Embryonic facial prominence (tissue), 1 donor: ENCODE data around the gene DDRGK1.

Experiments
- DNase-seq: peaks from one replicate; pipeline ENCODE4 v3.0.0-alpha.2; 2016; ENCODE audit errors: extremely low spot score

The DDRGK1 gene

DNA sequence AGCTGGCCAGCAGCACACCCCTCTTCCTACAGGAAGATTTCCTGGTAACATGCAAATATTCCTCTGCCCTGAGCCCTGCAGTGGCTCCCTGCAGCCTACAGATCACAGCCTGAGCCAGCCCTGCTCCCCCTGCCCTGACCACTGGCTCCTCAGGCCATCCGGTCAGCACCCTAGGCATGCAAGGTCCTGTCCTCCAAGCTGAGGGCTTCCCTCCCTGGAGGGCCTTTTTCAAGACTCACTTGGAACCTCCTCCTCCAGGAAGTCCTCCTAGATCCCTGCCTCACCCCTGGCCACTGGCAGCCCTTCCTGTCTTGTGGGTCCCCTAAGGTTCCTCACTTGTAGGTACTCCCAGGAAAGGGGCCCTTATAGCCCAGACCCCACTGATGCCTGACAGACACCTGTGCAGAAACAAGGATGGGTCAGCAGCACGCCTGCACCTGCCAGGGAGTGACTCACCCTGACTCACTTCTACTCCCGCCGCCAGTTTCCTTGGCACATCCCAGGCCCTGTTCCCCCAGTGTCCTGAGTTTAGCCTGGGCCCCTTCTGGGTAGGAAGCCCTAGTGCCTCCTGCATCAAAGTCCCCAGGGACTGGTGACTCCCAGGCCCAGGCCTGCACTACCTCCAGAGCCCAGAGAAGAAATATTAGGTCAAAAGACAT, 31.3 kb upstream of the DDRGK1 start:
- DNase-seq, result no peak

DNA sequence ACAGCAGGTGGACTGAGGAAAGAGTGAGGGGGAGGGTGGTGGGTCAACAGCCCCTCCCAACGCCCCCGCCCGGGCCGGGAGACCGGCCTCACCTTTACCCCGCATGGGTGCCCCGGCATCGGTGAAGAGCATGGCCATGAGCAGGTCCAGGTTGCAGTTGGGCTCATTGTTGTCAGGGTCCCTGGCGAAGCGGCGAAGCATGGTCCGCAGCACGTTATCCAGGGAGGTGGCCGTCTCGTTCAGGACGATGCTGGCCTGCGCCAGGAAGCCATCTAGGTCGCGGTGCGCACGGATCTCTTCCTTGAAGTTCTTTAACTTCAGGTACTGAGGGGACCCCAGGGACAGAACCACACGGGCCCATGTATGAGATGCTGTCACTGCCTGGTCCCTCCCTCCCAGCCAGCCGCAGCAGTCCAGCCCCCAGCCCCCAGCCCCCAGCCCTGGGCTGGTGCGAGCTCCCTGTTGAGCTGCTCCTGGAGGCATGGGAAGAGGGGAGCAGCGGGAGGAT, 29.6 kb upstream of the DDRGK1 start:
- no peak for DNase-seq

DNA sequence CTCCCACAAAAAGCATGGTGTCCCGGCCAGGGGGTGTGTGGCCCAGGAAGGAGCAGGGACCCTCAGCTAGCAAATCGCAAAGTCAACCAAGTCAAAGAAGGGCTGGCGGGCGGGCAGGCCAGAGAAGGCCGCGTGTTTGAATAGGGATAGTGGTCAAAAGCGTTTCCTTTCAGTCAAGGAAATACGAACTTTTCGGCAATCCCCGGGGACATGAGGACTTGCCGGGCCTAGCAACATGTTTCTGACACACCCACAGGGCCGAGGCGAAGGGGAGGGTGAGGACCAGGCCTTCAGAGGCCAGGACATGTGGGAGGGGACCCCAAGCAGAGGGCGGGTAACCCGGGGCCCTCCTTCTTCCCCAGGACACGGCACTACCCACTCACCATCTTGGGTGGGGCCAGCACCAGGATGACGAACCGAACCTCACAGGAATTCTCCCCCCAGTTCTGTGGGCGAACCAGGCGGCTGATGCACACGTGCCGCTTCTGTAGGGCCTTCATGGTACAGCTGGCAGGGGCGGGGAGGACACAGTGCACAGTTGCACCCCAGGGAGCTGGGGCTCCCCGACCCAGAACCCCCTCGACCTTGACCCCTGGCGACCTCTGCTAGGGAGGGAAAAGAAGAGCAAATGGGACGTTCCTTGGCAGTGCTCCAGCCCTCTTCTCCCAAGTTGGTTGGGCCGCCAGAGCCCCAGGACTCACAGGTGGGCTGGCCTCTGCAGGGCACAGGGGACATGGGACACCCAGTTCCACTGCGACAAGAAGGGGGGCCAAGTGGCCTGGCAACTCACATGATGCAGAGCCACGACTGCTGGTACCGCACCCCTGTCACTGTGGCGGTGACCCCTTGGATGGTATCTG, 28.9 kb upstream of the DDRGK1 start:
- DNase-seq, result no peak

DNA sequence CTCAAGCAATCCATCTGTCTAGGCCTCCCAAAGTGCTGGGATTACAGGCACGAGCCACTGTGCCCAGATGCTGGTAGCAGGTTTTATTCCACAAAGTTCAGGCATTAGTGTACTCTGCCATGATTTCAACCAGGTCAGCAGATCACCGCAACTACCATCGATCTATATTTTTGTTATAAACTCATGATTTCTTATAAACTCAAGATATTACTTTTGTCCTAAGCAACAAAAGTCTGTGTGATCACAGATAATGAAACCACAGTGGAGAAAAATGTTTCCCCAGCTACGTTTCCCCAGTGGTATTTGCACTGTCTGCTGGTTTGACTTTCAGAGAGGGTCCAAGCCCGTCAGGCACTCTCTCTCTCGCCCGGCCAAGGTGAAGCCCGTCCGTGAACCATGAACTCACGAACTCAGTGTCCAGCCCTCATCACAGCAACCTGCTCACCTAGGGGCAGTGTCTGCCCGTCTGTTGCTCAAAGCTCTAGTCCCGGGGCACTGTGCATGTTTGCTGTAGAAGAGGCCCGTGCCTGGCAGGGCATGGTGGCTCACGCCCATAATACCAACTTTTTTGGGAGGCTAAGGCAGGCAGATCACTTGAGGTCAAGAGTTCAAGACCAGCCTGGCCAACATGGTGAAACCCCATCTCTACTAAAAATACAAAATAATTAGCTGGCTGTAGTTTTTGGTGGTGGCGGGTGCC, 27.6 kb upstream of the DDRGK1 start:
- no peak for DNase-seq

DNA sequence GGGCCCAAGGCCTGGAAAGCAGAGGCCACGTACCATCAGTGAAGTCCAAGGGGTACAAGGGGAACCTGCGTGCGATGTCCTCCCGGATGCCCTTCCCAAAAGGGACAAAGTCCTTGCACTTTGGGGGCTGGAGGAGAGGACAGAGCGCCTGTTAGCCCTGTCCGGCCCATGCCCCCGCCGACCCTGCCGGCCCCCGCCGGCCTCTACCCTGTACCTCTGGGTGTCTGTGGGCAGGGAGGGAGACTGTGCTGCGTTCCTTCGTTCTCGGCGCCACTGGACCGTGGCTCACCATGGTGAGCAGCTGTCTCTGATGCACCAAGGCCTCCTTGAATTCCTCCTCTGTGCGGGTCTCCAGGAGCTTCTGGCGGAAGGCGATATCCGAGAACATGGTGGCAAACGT, 26.6 kb upstream of the DDRGK1 start:
- no peak for DNase-seq

DNA sequence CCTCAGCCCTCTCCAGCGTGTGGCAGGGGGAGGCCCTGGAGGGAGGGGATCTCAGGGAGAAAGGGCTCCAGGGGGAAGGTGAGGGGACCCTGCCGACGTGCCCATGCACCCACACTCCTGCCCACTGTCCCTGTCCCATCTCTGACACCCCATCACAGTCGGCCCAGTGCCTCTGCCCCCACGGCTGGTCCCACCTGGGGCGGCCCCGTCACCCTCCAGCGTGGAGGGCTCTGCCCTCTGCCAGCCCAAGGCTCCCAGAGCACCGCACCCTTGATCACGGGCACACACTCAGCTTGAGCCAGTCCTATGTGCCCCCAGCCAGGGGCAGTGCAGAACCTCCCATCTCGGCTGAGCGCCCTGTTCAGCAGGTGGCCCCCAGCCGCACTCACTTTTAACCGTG, 25.3 kb upstream of the DDRGK1 start:
- no peak for DNase-seq

DNA sequence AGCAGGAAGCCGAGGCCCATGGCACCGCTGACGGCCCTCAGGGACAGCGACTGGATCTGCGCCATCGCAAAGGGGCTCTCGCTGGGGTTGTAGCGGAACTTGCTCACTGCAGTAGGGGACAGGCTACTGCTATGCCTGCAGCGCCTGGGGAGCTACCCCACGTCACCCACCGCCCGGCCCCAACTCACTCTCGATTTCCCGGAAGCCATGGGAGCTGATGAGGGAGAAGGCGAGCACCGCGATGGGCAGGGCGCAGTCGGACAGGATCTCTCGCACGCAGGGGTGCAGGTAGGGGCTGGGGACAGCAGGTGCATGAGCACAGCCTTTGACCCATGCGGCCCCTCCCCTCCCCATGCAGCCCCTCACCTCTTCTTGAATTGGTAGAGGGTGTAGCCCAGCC, 24.7 kb upstream of the DDRGK1 start:
- DNase-seq, result no peak

DNA sequence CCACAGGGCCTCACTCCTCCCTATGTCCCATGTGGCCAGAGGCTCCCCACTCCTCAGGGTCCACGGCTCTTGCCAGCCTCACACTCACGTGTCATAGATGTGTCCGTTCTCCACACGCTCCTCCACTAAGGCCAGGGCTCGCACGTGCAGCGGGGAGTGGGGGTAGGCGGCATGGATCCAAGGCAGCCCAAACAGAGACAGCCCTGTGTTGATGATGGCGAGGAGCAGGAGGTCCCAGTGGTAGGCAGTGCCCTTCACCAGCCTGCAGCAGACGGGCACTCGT, 24.2 kb upstream of the DDRGK1 start:
- DNase-seq, result no peak

DNA sequence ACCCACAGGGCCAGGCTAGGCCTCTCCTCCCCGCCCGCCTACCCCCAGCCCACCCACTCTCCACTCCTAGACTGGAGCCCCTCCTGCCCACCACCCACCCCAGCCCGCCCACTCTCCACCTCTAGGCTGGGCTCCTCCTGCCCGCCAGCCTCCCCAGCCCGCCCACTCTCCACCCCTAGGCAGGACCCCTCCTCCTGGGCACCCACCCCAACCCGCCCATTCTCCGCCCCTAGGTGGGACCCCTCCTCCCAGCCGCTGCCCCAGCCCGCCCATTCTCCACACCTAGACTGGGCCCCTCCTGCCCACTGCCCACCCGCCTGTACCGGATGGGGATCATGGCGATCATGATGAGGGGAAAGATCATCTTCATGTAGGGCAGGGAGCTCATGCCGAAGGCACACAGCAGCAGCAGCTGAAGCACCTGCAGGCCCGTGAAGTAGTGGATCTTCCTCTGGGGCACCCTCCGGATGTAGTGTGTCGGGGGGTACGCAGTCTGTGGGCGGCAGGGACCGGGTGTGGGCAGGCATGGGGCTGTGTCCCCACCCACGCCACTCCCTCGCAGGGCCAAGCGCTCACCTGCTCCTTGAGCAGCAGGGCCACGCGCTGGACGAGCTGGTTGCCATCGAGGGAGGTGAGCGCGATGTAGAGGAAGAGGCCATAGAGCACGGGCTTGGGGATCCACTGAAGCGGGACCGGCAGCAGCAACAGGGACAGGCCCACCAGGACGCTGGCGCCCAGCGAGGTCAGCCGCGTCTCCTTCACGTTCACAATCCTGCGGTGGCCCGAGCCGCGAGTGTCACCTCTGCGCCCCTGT, 23.7 kb upstream of the DDRGK1 start:
- DNase-seq, result no peak

DNA sequence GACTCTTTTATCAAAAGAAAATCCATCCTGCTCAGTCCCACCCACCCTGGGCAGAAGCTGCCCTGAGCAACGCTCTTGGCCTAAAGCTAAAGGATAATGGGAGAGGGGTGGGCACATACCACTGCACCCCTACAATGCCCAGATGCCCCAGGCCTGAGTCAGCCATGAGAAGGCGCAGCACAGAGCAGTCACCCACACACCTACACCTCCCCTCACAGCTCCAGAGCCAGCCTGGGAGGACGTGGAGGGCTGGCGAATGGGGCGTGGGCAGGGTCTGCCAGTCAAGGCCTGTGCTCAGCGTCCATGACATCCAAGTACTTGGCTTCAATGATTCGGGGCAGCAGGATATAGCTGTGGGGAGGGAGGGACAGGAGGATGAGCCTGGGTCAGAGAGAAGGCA, 23.0 kb upstream of the DDRGK1 start:
- no peak for DNase-seq

DNA sequence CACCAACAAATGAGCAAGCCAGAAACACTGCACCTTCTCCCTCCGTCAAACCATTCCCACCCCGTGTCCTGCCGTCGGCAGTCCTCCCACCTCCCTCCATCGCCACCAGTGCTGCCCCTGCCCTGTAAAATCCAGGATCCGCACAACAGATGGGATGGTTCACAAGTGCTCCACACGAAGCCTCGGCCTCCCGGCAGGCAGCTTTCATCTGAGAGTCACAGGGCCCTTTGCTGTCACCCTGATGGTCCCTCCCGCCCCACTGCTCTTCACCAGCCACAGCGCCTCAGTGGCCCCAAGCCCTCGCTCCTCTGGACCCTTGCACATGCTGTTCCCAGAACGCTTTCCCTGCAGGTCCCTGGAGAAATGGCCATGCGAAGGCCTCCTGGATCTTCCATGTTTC, 22.4 kb upstream of the DDRGK1 start:
- no peak for DNase-seq

DNA sequence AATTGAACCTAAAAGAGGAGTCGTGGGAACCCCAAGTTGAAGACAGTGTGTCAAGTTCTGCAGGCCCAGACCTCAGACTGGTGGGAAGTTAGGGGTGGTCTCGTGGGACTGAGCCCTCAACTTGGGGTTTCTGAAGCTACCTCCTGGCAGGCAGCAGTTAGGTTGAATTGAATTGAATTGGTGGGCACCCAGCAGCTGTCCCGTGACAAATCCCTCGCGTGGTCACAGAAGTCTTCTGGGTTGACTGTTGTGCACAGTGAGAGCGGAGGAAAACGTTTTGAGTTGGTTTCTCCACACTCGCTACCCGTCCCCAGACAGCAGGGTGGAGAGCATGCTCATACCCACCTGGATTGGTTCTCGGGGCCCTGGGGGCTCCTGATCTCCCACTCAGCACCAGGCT, 21.6 kb upstream of the DDRGK1 start:
- DNase-seq, result no peak

DNA sequence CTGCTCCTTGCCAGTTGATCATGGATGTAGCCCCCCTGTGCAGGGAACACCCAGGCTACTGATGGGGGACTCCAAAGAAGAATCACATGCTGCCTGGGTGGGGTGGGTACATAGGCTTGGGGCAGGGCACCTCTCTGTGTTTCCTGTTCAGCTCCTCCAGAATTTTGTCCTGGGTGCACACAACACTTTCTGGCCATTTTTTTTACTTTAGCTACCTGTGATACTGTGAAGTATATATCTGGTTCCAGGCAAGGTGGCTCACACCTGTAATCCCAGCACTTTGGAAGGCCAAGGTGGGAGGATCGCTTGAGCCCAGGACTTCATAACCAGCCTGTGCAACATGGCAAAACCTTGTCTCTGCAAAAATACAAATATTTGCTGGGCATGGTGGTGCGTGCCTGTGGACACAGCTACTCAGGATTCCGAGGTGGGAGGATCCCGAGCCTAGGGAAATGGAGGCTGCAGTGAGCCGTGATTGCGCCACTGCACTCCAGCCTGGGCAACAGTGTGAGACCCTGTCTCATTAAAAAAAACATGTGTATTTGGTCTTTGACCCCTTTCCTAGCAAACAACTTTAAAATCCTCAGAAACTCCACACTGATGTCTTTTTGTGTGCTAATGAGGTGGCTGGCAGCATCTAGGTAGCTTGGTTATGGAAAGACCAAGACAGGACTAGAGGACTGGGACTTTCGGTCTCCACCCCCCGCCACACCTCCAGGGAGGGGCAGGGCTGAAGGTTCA, 20.4 kb upstream of the DDRGK1 start:
- DNase-seq, result no peak

DNA sequence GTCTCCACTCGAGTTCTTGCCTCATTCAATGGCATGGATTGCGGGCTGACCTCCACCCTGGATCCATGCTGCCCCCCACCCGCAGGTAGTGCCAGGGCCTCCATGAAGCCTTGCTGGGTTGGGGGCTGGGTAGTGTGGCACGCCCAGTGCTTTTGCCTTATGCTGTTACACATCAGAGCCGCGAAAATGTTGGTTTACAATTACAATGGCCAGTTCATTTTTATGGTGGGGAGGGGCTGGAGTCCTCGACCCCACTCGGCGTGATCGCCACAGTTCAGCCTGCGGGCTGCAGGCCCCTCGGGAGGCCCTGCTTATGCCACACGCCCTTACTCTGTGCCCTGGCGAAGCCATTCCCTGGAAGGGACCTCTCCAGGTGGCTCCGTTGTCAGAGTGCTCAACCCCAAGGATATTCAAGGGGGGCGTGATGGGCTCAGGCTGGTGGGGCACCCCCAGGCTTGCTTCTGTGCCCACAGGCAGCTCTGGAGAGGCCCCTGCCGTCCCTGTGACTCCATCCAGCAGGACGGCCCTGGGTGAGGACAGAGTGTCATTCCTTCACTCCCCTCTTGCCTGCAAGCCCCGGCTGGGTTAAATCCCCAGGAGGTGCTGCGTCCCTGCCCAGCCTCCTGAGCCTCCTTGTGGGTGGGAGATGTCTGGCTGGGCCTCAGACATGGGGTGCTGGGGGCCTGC, 19.7 kb upstream of the DDRGK1 start:
- no peak for DNase-seq

DNA sequence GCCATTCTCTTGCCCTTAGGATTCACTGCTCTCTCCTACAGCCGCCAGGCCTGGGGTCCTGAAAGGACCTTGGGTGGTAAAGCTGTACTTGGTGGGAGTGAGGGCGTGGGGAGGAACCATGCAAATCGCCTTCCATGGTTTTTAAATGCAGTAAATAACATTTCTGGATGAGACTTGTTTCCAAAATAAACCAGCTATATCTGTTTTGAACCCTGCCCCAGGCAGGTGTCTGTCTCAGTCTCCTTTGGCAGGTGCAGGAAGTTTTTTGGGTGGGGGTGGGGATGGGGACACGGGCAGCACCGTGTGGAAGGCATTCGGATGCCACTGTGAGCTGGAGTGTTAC, 19.1 kb upstream of the DDRGK1 start:
- DNase-seq, result no peak

DNA sequence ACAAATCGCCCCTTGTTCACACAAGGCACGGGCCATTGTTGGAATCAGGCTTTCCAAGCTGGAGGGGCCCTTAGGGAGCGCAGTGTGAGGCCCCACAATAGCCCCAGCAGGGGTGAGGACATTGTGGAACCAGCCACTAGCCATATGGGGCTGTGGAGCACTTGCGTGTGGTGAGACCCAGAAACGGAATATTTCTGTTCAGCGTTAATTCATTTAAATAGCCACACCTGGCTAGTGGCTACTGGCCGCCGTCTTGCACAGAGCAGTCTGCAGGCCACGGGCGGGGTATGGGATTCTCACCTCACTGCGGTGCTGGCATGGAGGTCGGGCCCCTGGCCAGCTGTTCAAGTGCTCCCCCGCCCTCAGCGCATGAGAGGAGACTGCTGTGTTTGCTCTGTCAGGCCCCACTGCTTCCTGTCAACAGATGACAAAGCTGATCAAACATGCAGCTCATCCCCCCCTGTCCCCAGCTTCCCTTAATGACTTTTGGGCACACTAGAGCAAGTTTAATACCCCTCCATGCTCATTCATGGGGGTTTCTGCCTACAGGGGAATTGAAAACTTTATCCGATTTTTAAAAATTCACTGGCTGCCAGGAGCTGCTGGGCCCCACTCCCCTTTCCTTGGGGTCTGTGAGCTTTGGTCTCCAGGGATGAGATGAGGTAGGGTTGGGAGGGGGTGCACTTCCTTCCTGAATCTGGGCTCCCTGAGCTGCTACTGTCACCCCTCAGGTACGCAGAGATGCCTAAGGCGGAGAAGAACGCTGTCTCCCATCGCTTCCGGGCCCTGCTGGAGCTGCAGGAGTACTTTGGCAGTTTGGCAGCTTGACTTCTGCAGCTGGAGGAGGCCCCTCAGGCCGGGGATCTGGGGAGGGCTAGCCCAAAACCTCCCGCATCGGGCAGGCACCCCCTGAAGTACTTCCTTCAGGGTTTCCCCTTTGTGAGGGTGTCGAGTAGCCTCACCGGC, 18.4 kb upstream of the DDRGK1 start:
- DNase-seq, result no peak

DNA sequence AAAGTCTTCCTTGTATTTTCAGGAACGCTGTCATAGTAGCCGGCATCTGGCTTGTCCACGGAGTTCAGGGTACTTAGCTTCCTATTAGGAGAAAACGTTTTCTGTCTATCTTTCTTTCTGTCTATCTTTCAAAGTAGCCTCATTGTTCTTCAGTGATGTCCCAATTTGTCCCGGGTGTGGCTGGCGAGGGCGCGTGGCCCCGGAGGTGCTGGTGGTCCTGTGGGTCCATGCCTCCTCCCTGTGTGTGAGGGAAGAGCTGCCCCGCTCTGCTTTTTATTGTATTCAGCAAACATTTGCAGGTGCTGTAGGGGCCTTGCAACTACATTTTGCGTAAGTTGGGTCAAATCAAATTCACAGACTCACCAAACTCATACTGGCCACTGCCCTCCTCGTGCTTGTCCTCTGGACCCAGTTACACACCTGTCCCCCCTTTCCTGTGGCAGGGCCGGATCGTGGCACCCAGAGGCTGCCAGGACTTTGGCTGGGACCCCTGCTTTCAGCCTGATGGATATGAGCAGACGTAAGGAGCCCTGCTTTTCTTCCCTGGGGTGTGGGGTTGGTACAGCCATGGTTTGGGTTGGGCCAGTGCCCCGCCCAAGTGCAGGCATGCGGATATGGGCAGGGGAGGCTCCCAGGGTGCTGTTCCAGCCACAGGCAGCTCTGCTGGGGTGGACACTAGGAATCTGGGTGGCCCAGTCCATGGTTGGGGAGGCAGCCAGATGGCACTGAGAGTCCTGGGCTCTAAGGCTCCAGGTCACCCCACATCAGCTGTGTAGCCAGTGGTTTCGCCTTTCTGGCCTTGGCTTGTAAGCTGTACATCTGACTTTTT, 17.1 kb upstream of the DDRGK1 start:
- no peak for DNase-seq

DNA sequence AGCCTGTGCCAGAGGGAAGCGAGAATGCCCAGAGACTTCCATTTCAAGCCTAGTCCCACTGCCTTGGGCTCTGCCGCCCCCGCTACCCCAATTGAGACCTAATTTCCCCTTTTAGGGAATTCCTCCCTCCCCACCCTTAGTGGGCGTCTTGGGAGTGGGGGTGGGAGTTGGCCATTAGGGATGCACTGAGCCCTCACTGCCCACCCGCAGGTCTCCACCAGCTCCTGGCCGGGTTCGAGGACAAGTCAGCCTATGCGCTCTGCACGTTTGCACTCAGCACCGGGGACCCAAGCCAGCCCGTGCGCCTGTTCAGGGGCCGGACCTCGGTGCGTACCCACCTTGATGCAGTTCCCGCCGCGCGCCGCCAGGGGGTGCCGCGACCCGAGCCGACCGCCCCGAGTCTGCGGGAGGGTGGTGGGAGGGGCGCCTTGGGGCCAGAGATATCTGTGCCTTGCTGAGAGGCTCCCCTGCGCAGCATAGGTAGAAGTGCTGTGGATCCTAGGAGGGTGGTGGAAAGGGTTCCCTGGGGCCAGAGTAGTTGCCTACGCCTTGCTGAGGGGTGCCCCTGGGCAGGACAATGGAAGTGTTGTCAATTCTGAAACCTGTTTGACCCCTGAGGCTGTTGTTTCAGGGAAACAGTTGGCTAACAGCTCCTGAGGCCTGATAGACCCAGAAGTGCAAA, 14.0 kb upstream of the DDRGK1 start:
- no peak for DNase-seq
